Measurements from ENCODE around the gene RPS2.
A peak's percentile ranks its signal among the peaks of the same experiment; 100 is the strongest.

Gene RPS2

GRCh38 chr16:1990351-1991134, 25.9 kb upstream of the RPS2 start:
- no peak for DNase-seq
- peaks cover 21% of the 10 kb centered on the region for H3K4me1 ChIP-seq (ENCODE audit: control insufficient read depth, insufficient read depth, low read length, poor library complexity, severe bottlenecking)
- H3K4me3 ChIP-seq (ENCODE audit: insufficient read depth, low read depth, low read length, poor library complexity, severe bottlenecking), result peak overlapping the region; percentile 43

DNA sequence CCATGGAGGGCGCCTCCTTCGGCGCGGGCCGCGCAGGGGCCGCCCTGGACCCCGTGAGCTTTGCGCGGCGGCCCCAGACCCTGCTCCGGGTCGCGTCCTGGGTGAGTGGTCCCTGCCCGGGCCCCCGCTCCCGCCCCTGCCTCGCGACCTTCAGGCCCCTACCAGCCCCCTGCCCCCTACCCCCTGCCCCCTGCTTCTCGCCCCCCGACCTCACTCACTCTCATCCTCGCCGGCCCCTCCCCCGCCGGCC, 25.4 kb upstream of the RPS2 start:
- Histone ChIP-seq H3K27me3 (replicated peaks; ENCODE audit: control insufficient read depth, insufficient read depth, low read length, poor library complexity, severe bottlenecking) (peaks cover 16% of the 10 kb centered on the region), H3K36me3 (ENCODE audit: control insufficient read depth, insufficient read depth, low read length) (peaks cover 17% of the 10 kb centered on the region), H3K9me3 (ENCODE audit: control insufficient read depth, low read length) (no peaks in the 10 kb centered on the region), H3K27ac (ENCODE audit: insufficient read depth, low read length, poor library complexity, severe bottlenecking) (no peak overlapping the region), H3K4me1 (ENCODE audit: control insufficient read depth, insufficient read depth, low read length, poor library complexity, severe bottlenecking) (peaks cover 24% of the 10 kb centered on the region), H3K4me3 (ENCODE audit: insufficient read depth, low read depth, low read length, poor library complexity, severe bottlenecking) (peak overlapping the region; percentile 43)
- DNase-seq, result no peak

More at GRCh38 chr16:1990351-1991134, 25.9 kb upstream of the RPS2 start:
- Histone ChIP-seq H3K27ac (ENCODE audit: insufficient read depth, low read length, poor library complexity, severe bottlenecking) (no peak overlapping the region), H3K36me3 (ENCODE audit: control insufficient read depth, insufficient read depth, low read length) (peaks cover 14% of the 10 kb centered on the region), H3K27me3 (replicated peaks; ENCODE audit: control insufficient read depth, insufficient read depth, low read length, poor library complexity, severe bottlenecking) (peaks cover 16% of the 10 kb centered on the region), H3K9me3 (ENCODE audit: control insufficient read depth, low read length) (no peaks in the 10 kb centered on the region)

GRCh38 chr16:1989209-1990100, 24.8 kb upstream of the RPS2 start, which contains the start of gene SYNGR3:
TSS of gene SYNGR3 (plus strand) at chr16:1989970. CDS start at chr16:1990103, 133 bp downstream.
- Histone ChIP-seq H3K27me3 (replicated peaks; ENCODE audit: control insufficient read depth, insufficient read depth, low read length, poor library complexity, severe bottlenecking) (peaks cover 16% of the 10 kb centered on the region), H3K9me3 (ENCODE audit: control insufficient read depth, low read length) (no peaks in the 10 kb centered on the region), H3K4me3 (ENCODE audit: insufficient read depth, low read depth, low read length, poor library complexity, severe bottlenecking) (peak within 1 kb of the TSS; percentile 43), H3K27ac (ENCODE audit: insufficient read depth, low read length, poor library complexity, severe bottlenecking) (no peak within 1 kb of the TSS), H3K4me1 (ENCODE audit: control insufficient read depth, insufficient read depth, low read length, poor library complexity, severe bottlenecking) (peaks cover 29% of the 10 kb centered on the region), H3K36me3 (ENCODE audit: control insufficient read depth, insufficient read depth, low read length) (peaks cover 17% of the 10 kb centered on the region)
- no peak for DNase-seq

GRCh38 chr16:1987198-1987597, 22.6 kb upstream of the RPS2 start:
- H3K36me3 ChIP-seq (ENCODE audit: control insufficient read depth, insufficient read depth, low read length), result peaks cover 17% of the 10 kb centered on the region
- H3K4me3 ChIP-seq (ENCODE audit: insufficient read depth, low read depth, low read length, poor library complexity, severe bottlenecking), result no peak overlapping the region
- no peak overlapping the region for H3K27ac ChIP-seq (ENCODE audit: insufficient read depth, low read length, poor library complexity, severe bottlenecking)
- DNase-seq, result no peak
- H3K4me1 ChIP-seq (ENCODE audit: control insufficient read depth, insufficient read depth, low read length, poor library complexity, severe bottlenecking), result peaks cover 38% of the 10 kb centered on the region
- no peaks in the 10 kb centered on the region for H3K9me3 ChIP-seq (ENCODE audit: control insufficient read depth, low read length)
- peaks cover 16% of the 10 kb centered on the region for H3K27me3 ChIP-seq (replicated peaks; ENCODE audit: control insufficient read depth, insufficient read depth, low read length, poor library complexity, severe bottlenecking)

- peaks cover 17% of the 10 kb centered on the region for H3K36me3 ChIP-seq (ENCODE audit: control insufficient read depth, insufficient read depth, low read length)
- no peak overlapping the region for H3K27ac ChIP-seq (ENCODE audit: insufficient read depth, low read length, poor library complexity, severe bottlenecking)
- H3K9me3 ChIP-seq (ENCODE audit: control insufficient read depth, low read length), result no peaks in the 10 kb centered on the region
- peaks cover 27% of the 10 kb centered on the region for H3K27me3 ChIP-seq (replicated peaks; ENCODE audit: control insufficient read depth, insufficient read depth, low read length, poor library complexity, severe bottlenecking)
- peaks cover 26% of the 10 kb centered on the region for H3K4me1 ChIP-seq (ENCODE audit: control insufficient read depth, insufficient read depth, low read length, poor library complexity, severe bottlenecking)
- no peak for DNase-seq
- no peak overlapping the region for H3K4me3 ChIP-seq (ENCODE audit: insufficient read depth, low read depth, low read length, poor library complexity, severe bottlenecking)
These were observed 21.0 kb upstream of the RPS2 start for GRCh38 chr16:1985466-1986150.

GRCh38 chr16:1984347-1985225, 20.0 kb upstream of the RPS2 start:
- H3K9me3 ChIP-seq (ENCODE audit: control insufficient read depth, low read length), result no peaks in the 10 kb centered on the region
- H3K27ac ChIP-seq (ENCODE audit: insufficient read depth, low read length, poor library complexity, severe bottlenecking), result peak overlapping the region; percentile 57
- peaks cover 17% of the 10 kb centered on the region for H3K36me3 ChIP-seq (ENCODE audit: control insufficient read depth, insufficient read depth, low read length)
- H3K4me3 ChIP-seq (ENCODE audit: insufficient read depth, low read depth, low read length, poor library complexity, severe bottlenecking), result peak overlapping the region; percentile 76
- DNase-seq, result no peak
- H3K4me1 ChIP-seq (ENCODE audit: control insufficient read depth, insufficient read depth, low read length, poor library complexity, severe bottlenecking), result peaks cover 20% of the 10 kb centered on the region
- peaks cover 24% of the 10 kb centered on the region for H3K27me3 ChIP-seq (replicated peaks; ENCODE audit: control insufficient read depth, insufficient read depth, low read length, poor library complexity, severe bottlenecking)

DNA sequence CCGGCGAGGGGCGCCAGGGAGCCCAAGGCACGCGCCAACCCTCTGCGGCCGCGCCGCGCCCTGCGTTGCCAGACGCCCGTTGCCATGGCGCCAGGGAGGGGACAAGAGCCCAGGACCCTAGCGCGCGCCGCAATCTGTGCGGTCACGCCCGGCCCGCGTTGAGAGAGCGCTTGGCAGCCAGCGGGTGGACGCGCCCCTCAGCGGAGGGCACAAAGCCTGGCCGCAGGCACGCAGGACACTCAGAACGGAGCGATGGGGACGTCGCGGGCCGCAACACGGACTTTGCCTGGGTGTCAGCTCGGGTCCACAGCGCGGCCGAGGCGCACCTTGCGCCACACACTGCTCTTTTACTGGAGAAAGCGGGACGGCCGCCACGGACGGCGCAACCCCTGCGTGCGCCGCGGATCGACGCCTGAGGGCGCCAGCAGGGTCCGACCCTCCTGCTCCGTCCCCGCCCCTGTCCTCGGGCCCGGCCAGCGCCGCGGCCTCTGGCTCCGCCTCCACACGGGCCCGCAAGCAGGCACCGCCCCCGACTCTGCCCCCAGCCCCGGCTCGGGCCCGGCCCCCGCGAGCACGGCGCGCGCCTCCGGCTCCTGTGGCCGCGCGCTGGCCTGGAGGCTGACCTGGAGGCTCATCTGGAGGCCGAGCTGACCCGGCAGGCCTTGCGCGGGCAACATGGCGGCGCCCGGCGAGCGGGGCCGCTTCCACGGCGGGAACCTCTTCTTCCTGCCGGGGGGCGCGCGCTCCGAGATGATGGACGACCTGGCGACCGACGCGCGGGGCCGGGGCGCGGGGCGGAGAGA, 19.1 kb upstream of the RPS2 start, which contains the start of gene GFER:
Gene GFER, plus strand, starts transcription at position 650 of the 803 bp plus-strand sequence. Its CDS starts 26 bp downstream, at position 676.
- peak within 1 kb of the TSS; percentile 76 for H3K4me3 ChIP-seq (ENCODE audit: insufficient read depth, low read depth, low read length, poor library complexity, severe bottlenecking)
- peak within 1 kb of the TSS; percentile 57 for H3K27ac ChIP-seq (ENCODE audit: insufficient read depth, low read length, poor library complexity, severe bottlenecking)
- peaks cover 16% of the 10 kb centered on the region for H3K27me3 ChIP-seq (replicated peaks; ENCODE audit: control insufficient read depth, insufficient read depth, low read length, poor library complexity, severe bottlenecking)
- peaks cover 18% of the 10 kb centered on the region for H3K36me3 ChIP-seq (ENCODE audit: control insufficient read depth, insufficient read depth, low read length)
- H3K9me3 ChIP-seq (ENCODE audit: control insufficient read depth, low read length), result no peaks in the 10 kb centered on the region
- DNase-seq, result peak; percentile 39 to 51 (median 42)
- H3K4me1 ChIP-seq (ENCODE audit: control insufficient read depth, insufficient read depth, low read length, poor library complexity, severe bottlenecking), result peaks cover 21% of the 10 kb centered on the region

- Histone ChIP-seq H3K27ac (ENCODE audit: insufficient read depth, low read length, poor library complexity, severe bottlenecking) (no peak overlapping the region), H3K4me1 (ENCODE audit: control insufficient read depth, insufficient read depth, low read length, poor library complexity, severe bottlenecking) (peaks cover 21% of the 10 kb centered on the region), H3K9me3 (ENCODE audit: control insufficient read depth, low read length) (no peaks in the 10 kb centered on the region), H3K4me3 (ENCODE audit: insufficient read depth, low read depth, low read length, poor library complexity, severe bottlenecking) (peak overlapping the region; percentile 76), H3K27me3 (replicated peaks; ENCODE audit: control insufficient read depth, insufficient read depth, low read length, poor library complexity, severe bottlenecking) (peaks cover 16% of the 10 kb centered on the region), H3K36me3 (ENCODE audit: control insufficient read depth, insufficient read depth, low read length) (peaks cover 25% of the 10 kb centered on the region)
- no peak for DNase-seq
These were observed 18.4 kb upstream of the RPS2 start for GRCh38 chr16:1982991-1983543.

All from effector memory CD4-positive, alpha-beta T cell (primary cell).